HG03139 (cell line): Measurements from ENCODE around the gene HES6.

Experiments
- ATAC-seq: cut with Tn5 transposase; IDR thresholded peaks from one replicate; pipeline ENCODE4 v1.9.1; 2021; ENCODE audit not compliant: unreplicated experiment

HES6 gene

DNA sequence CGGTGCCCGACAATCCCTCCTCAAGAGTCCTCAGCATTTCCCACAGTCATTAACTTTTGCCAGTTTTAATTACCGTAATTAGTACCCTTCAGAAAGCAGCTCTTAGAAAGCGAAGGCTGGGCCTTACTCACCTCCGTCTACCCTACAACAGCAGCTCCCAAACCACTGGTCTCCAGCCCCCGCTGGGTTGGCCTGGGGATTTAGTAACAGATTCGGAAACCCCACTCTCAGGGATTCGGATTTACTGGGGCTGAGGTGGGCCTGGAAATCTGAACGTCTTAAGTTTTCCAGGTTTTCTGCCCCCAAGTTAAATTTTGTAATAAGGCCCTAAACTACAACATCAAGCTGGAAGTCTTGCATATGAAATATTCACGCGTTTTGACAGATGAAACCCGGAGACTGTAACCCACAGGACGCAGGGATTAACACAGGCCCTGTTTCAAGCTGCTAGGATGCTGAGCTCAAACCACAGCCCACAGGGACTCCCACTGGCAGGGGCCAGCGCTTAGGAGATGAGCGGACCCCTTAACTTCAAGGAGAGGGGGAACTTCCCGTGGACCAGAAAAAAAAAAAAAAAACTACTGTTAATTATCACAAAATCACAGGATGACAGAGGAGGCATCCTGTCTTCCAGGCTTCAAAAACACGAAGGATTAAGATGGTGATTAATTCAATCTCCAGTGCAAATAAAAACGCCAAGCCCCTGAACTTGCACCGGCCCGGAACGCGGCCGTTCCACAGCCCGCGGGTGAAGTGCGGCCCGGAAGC lies 37.3 kb downstream of the HES6 start:
- ATAC-seq = no peak

DNA sequence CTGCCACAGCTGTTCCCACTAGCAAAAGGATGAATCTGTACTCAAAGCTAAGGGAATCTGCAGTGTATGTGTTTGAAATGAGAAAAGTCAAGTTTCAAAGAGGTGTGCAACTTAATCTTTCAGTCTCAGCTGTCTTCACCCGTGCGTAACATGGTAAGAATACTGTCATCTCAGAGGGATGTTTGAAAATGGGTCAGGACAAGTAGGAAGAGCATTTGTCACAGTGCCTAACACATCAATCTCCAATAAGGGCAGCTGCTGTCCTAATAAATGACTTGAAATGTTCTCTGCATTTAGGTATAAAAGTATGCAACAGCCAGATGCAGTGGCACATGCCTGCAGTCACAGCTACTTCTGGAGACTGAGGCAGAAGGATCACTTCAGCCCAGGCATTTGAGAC lies 49.4 kb downstream of the HES6 start:
- ATAC-seq = no peak
